SK-N-SH treated with all-trans-retinoic acid at 6 μM for 48 hours (cell line): ENCODE results near the gene RTN1.

Experiments
- ATAC-seq: fragments of 200-7000 bp; cut with Tn5 transposase; 3 replicates; pipeline ENCODE4 v1.9.1; 2020; ENCODE audit warnings: mild to moderate bottlenecking, moderate library complexity
- ARNTL ChIP-seq: fragments of 450-650 bp; formaldehyde crosslinking; IDR thresholded peaks from 2 replicates; pipeline ENCODE4 v1.5.0; 2020; ENCODE audit warnings: low read depth, mild to moderate bottlenecking, moderate library complexity, borderline replicate concordance
- BACH2 ChIP-seq: fragments of 250-450 bp; sonication (Bioruptor Pico); IDR thresholded peaks from 2 replicates; pipeline ENCODE4 v1.9.0; 2021; ENCODE audit warnings: mild to moderate bottlenecking, borderline replicate concordance
- CSDC2 ChIP-seq: fragments of 250-450 bp; sonication (Bioruptor Pico); IDR thresholded peaks from 2 replicates; pipeline ENCODE4 v1.5.0; 2020; ENCODE audit warnings: mild to moderate bottlenecking, moderate library complexity
- ESRRG ChIP-seq: fragments of 250-450 bp; sonication (Bioruptor Pico); IDR thresholded peaks from 2 replicates; pipeline ENCODE4 v1.6.1; 2021; ENCODE audit warnings: mild to moderate bottlenecking
- GLIS3 ChIP-seq: fragments of 250-450 bp; sonication (Bioruptor Pico); IDR thresholded peaks from 2 replicates; pipeline ENCODE4 v1.5.0; 2020; ENCODE audit warnings: mild to moderate bottlenecking, moderate library complexity
- ISL1 ChIP-seq: fragments of 250-450 bp; sonication (Bioruptor Pico); IDR thresholded peaks from 2 replicates; pipeline ENCODE4 v2.1.2; 2022; ENCODE audit warnings: mild to moderate bottlenecking, moderate library complexity
- OSR1 ChIP-seq: fragments of 250-450 bp; sonication (Bioruptor Pico); IDR thresholded peaks from 2 replicates; pipeline ENCODE4 v1.8.0; 2022; ENCODE audit warnings: moderate library complexity, mild to moderate bottlenecking, inconsistent platforms
- PPARA ChIP-seq: fragments of 250-450 bp; sonication (Bioruptor Pico); IDR thresholded peaks from 2 replicates; pipeline ENCODE4 v1.5.0; 2020; ENCODE audit warnings: mild to moderate bottlenecking, borderline replicate concordance
- RARB ChIP-seq: fragments of 250-450 bp; sonication (Bioruptor Pico); IDR thresholded peaks from 2 replicates; pipeline ENCODE4 v1.8.0; 2021; ENCODE audit warnings: mild to moderate bottlenecking, moderate library complexity
- SNAI2 ChIP-seq: fragments of 250-450 bp; sonication (Bioruptor Pico); IDR thresholded peaks from 2 replicates; pipeline ENCODE4 v1.5.0; 2020; ENCODE audit warnings: mild to moderate bottlenecking, moderate library complexity
- TCF4 ChIP-seq: fragments of 250-450 bp; sonication (Bioruptor Pico); IDR thresholded peaks from 2 replicates; pipeline ENCODE4 v1.8.0; 2021; ENCODE audit warnings: mild to moderate bottlenecking, moderate library complexity, borderline replicate concordance
- TOX ChIP-seq: fragments of 250-450 bp; sonication (Bioruptor Pico); IDR thresholded peaks from 2 replicates; pipeline ENCODE4 v1.8.0; 2021; ENCODE audit warnings: mild to moderate bottlenecking, moderate library complexity, borderline replicate concordance
- ZC3H10 ChIP-seq: fragments of 250-450 bp; sonication (Bioruptor Pico); IDR thresholded peaks from 2 replicates; pipeline ENCODE4 v1.5.1; 2021; ENCODE audit warnings: mild to moderate bottlenecking, moderate library complexity
- ZFP3 ChIP-seq: fragments of 250-450 bp; sonication (Bioruptor Pico); IDR thresholded peaks from 2 replicates; pipeline ENCODE4 v1.5.0; 2020; ENCODE audit warnings: mild to moderate bottlenecking, moderate library complexity
- ZFP30 ChIP-seq: fragments of 450-650 bp; formaldehyde crosslinking; IDR thresholded peaks from 2 replicates; pipeline ENCODE4 v1.5.0; 2022; ENCODE audit warnings: mild to moderate bottlenecking, moderate library complexity
- ZNF70 ChIP-seq: fragments of 450-650 bp; formaldehyde crosslinking; IDR thresholded peaks from 2 replicates; pipeline ENCODE4 v1.5.0; 2020; ENCODE audit warnings: mild to moderate bottlenecking, moderate library complexity
- ZNF8 ChIP-seq: fragments of 450-650 bp; formaldehyde crosslinking; IDR thresholded peaks from 2 replicates; pipeline ENCODE4 v1.5.0; 2020; ENCODE audit warnings: mild to moderate bottlenecking, moderate library complexity
- TF ChIP-seq, protein P1 (sequence below): fragments of 250-450 bp; sonication (Bioruptor Pico); IDR thresholded peaks from 2 replicates; pipeline ENCODE4 v1.8.0; 2020; ENCODE audit warnings: mild to moderate bottlenecking, moderate library complexity, borderline replicate concordance
- TF ChIP-seq, protein P2 (sequence below): fragments of 250-450 bp; sonication (Bioruptor Pico); IDR thresholded peaks from 2 replicates; pipeline ENCODE4 v1.8.0; 2021; ENCODE audit warnings: low read depth, mild to moderate bottlenecking, moderate library complexity, borderline replicate concordance
- TF ChIP-seq, protein P3 (sequence below): fragments of 250-450 bp; sonication (Bioruptor Pico); IDR thresholded peaks from 2 replicates; pipeline ENCODE4 v1.5.0; 2020; ENCODE audit warnings: mild to moderate bottlenecking, moderate library complexity
- TF ChIP-seq, protein P4 (sequence below): fragments of 250-450 bp; sonication (Bioruptor Pico); IDR thresholded peaks from 2 replicates; pipeline ENCODE4 v1.5.1; 2021; ENCODE audit warnings: mild to moderate bottlenecking, moderate library complexity

RTN1 gene

DNA sequence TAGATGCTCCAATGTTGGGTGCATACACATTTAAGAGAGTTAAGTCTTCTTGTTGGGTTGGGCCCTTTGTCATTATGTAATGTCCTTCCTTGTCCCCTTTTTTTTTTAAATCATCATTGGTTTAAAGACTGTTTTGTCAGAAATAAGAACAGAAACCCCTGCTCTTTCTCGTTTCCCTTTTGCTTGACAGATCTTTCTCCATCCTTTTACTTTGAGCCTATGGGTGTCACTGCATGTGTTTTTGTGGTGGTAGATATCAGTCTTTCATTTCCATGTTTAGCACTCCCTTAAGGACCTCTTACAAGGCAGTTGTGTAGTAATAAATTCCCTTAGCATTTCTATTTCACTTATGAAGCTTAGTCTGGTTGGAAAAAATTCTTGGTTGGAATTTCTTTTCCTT lies 47.4 kb downstream of the RTN1 start:
- no peak for ATAC-seq
- TF ChIP-seq ZFP3 (CRISPR knock-in tag) = no peak
- no peak for TF ChIP-seq RARB (CRISPR knock-in tag)
- TF ChIP-seq, protein P1, sequence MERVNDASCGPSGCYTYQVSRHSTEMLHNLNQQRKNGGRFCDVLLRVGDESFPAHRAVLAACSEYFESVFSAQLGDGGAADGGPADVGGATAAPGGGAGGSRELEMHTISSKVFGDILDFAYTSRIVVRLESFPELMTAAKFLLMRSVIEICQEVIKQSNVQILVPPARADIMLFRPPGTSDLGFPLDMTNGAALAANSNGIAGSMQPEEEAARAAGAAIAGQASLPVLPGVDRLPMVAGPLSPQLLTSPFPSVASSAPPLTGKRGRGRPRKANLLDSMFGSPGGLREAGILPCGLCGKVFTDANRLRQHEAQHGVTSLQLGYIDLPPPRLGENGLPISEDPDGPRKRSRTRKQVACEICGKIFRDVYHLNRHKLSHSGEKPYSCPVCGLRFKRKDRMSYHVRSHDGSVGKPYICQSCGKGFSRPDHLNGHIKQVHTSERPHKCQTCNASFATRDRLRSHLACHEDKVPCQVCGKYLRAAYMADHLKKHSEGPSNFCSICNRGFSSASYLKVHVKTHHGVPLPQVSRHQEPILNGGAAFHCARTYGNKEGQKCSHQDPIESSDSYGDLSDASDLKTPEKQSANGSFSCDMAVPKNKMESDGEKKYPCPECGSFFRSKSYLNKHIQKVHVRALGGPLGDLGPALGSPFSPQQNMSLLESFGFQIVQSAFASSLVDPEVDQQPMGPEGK (CRISPR knock-in tag) = no peak
- TF ChIP-seq TCF4 (CRISPR knock-in tag) = no peak
- no peak for TF ChIP-seq ISL1 (CRISPR knock-in tag)
- TF ChIP-seq SNAI2 (CRISPR knock-in tag) = no peak
- TF ChIP-seq ESRRG (CRISPR knock-in tag) = no peak
- TF ChIP-seq TOX (CRISPR knock-in tag) = no peak
- TF ChIP-seq, protein P2, sequence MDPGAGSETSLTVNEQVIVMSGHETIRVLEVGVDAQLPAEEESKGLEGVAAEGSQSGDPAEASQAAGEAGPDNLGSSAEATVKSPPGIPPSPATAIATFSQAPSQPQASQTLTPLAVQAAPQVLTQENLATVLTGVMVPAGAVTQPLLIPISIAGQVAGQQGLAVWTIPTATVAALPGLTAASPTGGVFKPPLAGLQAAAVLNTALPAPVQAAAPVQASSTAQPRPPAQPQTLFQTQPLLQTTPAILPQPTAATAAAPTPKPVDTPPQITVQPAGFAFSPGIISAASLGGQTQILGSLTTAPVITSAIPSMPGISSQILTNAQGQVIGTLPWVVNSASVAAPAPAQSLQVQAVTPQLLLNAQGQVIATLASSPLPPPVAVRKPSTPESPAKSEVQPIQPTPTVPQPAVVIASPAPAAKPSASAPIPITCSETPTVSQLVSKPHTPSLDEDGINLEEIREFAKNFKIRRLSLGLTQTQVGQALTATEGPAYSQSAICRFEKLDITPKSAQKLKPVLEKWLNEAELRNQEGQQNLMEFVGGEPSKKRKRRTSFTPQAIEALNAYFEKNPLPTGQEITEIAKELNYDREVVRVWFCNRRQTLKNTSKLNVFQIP (CRISPR knock-in tag) = no peak
- TF ChIP-seq ARNTL = no peak
- TF ChIP-seq OSR1 = no peak
- TF ChIP-seq PPARA (CRISPR knock-in tag) = no peak
- no peak for TF ChIP-seq BACH2
- TF ChIP-seq, protein P3, sequence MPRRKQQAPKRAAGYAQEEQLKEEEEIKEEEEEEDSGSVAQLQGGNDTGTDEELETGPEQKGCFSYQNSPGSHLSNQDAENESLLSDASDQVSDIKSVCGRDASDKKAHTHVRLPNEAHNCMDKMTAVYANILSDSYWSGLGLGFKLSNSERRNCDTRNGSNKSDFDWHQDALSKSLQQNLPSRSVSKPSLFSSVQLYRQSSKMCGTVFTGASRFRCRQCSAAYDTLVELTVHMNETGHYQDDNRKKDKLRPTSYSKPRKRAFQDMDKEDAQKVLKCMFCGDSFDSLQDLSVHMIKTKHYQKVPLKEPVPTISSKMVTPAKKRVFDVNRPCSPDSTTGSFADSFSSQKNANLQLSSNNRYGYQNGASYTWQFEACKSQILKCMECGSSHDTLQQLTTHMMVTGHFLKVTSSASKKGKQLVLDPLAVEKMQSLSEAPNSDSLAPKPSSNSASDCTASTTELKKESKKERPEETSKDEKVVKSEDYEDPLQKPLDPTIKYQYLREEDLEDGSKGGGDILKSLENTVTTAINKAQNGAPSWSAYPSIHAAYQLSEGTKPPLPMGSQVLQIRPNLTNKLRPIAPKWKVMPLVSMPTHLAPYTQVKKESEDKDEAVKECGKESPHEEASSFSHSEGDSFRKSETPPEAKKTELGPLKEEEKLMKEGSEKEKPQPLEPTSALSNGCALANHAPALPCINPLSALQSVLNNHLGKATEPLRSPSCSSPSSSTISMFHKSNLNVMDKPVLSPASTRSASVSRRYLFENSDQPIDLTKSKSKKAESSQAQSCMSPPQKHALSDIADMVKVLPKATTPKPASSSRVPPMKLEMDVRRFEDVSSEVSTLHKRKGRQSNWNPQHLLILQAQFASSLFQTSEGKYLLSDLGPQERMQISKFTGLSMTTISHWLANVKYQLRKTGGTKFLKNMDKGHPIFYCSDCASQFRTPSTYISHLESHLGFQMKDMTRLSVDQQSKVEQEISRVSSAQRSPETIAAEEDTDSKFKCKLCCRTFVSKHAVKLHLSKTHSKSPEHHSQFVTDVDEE (CRISPR knock-in tag) = no peak

DNA sequence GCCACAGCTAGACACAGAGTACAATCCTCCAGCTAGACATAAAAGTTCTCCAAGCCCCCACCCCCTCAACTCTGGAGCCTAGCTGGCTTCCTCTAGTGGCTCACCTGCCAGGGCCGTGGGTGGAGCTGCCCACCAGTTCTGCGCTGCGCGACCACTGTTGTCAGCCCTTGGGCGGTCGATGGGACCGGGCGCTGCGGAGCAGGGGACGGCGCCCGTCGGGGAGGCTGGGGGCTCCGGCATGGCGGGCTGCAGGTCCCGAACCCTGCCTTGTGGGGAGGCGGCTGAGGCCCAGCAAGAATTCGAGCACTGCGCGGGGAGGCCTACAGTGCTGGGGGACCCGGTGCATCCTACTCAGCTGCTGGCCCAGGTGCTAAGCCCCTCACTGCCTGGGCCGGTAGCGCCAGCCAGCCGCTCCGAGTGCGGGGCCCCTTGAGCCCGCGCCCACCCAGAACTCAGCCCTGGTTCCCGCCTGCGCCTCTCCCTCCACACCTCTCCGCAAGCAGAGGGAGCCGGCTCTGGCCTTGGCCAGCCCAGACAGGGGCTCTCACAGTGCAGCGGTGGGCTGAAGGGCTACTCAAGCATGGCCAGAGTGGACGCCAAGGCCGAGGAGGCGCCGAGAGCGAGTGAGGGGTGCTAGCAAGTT lies 51.0 kb downstream of the RTN1 start:
- TF ChIP-seq TOX (CRISPR knock-in tag) (no peak), ESRRG (CRISPR knock-in tag) (no peak), SNAI2 (CRISPR knock-in tag) (no peak), ZC3H10 (CRISPR knock-in tag) (no peak), ISL1 (CRISPR knock-in tag) (no peak), RARB (CRISPR knock-in tag) (no peak), BACH2 (no peak), ZFP30 (no peak)
- TF ChIP-seq, protein P3 (CRISPR knock-in tag) = no peak
- TF ChIP-seq, protein P4, sequence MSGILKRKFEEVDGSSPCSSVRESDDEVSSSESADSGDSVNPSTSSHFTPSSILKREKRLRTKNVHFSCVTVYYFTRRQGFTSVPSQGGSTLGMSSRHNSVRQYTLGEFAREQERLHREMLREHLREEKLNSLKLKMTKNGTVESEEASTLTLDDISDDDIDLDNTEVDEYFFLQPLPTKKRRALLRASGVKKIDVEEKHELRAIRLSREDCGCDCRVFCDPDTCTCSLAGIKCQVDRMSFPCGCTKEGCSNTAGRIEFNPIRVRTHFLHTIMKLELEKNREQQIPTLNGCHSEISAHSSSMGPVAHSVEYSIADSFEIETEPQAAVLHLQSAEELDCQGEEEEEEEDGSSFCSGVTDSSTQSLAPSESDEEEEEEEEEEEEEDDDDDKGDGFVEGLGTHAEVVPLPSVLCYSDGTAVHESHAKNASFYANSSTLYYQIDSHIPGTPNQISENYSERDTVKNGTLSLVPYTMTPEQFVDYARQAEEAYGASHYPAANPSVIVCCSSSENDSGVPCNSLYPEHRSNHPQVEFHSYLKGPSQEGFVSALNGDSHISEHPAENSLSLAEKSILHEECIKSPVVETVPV (CRISPR knock-in tag) = no peak
- no peak for ATAC-seq

DNA sequence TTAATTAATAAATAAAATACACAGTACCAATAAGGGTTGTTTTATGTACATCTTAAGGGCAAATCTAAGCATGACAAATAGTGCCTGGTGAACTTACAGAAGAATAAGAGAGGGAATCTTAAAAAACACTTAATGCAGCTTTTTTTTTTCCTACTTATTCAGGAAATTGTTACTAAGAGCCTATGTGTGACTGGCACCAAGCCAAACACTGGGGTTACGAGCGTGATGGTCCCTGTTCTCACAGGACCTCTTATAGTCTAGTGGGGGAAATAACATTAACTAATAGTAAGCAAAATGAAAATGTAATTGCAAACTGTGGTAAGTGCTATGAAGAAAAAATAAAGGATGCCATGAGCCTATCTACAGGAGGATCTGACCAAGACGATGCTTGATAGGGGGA lies 53.6 kb downstream of the RTN1 start:
- ATAC-seq = no peak
- TF ChIP-seq ISL1 (CRISPR knock-in tag) = no peak
- no peak for TF ChIP-seq RARB (CRISPR knock-in tag)
- TF ChIP-seq SNAI2 (CRISPR knock-in tag) = no peak
- TF ChIP-seq PPARA (CRISPR knock-in tag) = no peak
- TF ChIP-seq ZNF70 (CRISPR knock-in tag) = no peak
- TF ChIP-seq, protein P2 (CRISPR knock-in tag) = no peak
- no peak for TF ChIP-seq BACH2
- TF ChIP-seq ARNTL = no peak
- TF ChIP-seq, protein P1 (CRISPR knock-in tag) = no peak
- no peak for TF ChIP-seq GLIS3 (CRISPR knock-in tag)
- TF ChIP-seq OSR1 = no peak
- TF ChIP-seq CSDC2 (CRISPR knock-in tag) = no peak
- TF ChIP-seq ZFP30 = no peak
- no peak for TF ChIP-seq ZNF8
- TF ChIP-seq TOX (CRISPR knock-in tag) = no peak
